Stimulated activated CD8-positive, alpha-beta memory T cell treated with anti-CD3 and anti-CD28 coated beads, Interleukin-15, amount 100 ng/mL, for 1 hour (primary cell): ENCODE measurements around the gene KIR3DL2.
"Not testable (repeated sequence)": the region's sequence is repeated elsewhere in the genome, so short reads cannot be mapped to it uniquely, and the experiment has no call there.

Experiments used
- DNase-seq: peaks from one replicate; pipeline ENCODE4 v3.0.0-alpha.2; 2020; ENCODE audit warnings: low read depth

KIR3DL2 gene

GRCh38 chr19:54871696-54872095 lies 21.5 kb downstream of the KIR3DL2 start:
- no peak for DNase-seq

GRCh38 chr19:54873990-54874389 lies 23.7 kb downstream of the KIR3DL2 start, which contains the start of gene FCAR:
Gene FCAR, plus strand, starts transcription at chr19:54874235. Its CDS starts 55 bp downstream, at chr19:54874290.
- DNase-seq, result no peak

GRCh38 chr19:54875506-54875905 lies 25.3 kb downstream of the KIR3DL2 start:
- DNase-seq, result no peak

- no peak for DNase-seq
These were observed 27.2 kb downstream of the KIR3DL2 start for GRCh38 chr19:54877471-54877870.

- no peak for DNase-seq
These were observed 31.6 kb downstream of the KIR3DL2 start for GRCh38 chr19:54881884-54882283.

GRCh38 chr19:54882758-54883157 lies 32.5 kb downstream of the KIR3DL2 start:
- no peak for DNase-seq

- DNase-seq, result no peak
These were observed 33.0 kb downstream of the KIR3DL2 start for GRCh38 chr19:54883228-54883627.

GRCh38 chr19:54888239-54888638 lies 38.0 kb downstream of the KIR3DL2 start:
- no peak for DNase-seq

GRCh38 chr19:54889566-54889965 lies 39.3 kb downstream of the KIR3DL2 start:
- DNase-seq, result no peak

- no peak for DNase-seq
These were observed 43.2 kb downstream of the KIR3DL2 start for GRCh38 chr19:54893406-54893805.

- DNase-seq, result not testable (repeated sequence)
These were observed 43.9 kb downstream of the KIR3DL2 start for GRCh38 chr19:54894106-54894505.

- DNase-seq, result no peak
These were observed 45.8 kb downstream of the KIR3DL2 start for GRCh38 chr19:54896036-54896435.

GRCh38 chr19:54898685-54899084 lies 48.4 kb downstream of the KIR3DL2 start:
- not testable (repeated sequence) for DNase-seq

- not testable (repeated sequence) for DNase-seq
These were observed 49.4 kb downstream of the KIR3DL2 start for GRCh38 chr19:54899646-54900045.

GRCh38 chr19:54901153-54901552 lies 50.9 kb downstream of the KIR3DL2 start:
- DNase-seq, result not testable (repeated sequence)

- DNase-seq, result no peak
These were observed 51.8 kb downstream of the KIR3DL2 start for GRCh38 chr19:54902061-54902460.

GRCh38 chr19:54903303-54903702 lies 53.1 kb downstream of the KIR3DL2 start:
- DNase-seq, result no peak

- not testable (repeated sequence) for DNase-seq
These were observed 54.0 kb downstream of the KIR3DL2 start for GRCh38 chr19:54904261-54904660.

GRCh38 chr19:54905421-54905802 lies 55.2 kb downstream of the KIR3DL2 start:
- no peak for DNase-seq

GRCh38 chr19:54905803-54906511 lies 55.7 kb downstream of the KIR3DL2 start, which contains the start of gene NCR1:
Gene NCR1, plus strand, starts transcription at chr19:54906148. Its CDS starts 40 bp downstream, at chr19:54906188.
- DNase-seq, result no peak

- DNase-seq, result no peak
These were observed 56.6 kb downstream of the KIR3DL2 start for GRCh38 chr19:54906819-54907218.

- not testable (repeated sequence) for DNase-seq
These were observed 57.7 kb downstream of the KIR3DL2 start for GRCh38 chr19:54907899-54908298.
